ENCODE measurements around the gene CA6.
"Not testable (repeated sequence)": the region's sequence is repeated elsewhere in the genome, so short reads cannot be mapped to it uniquely, and the experiment has no call there.

The CA6 gene

GRCh38 chr1:9006956-9007615, 61.4 kb downstream of the CA6 start:
- no peak for DNase-seq

DNA sequence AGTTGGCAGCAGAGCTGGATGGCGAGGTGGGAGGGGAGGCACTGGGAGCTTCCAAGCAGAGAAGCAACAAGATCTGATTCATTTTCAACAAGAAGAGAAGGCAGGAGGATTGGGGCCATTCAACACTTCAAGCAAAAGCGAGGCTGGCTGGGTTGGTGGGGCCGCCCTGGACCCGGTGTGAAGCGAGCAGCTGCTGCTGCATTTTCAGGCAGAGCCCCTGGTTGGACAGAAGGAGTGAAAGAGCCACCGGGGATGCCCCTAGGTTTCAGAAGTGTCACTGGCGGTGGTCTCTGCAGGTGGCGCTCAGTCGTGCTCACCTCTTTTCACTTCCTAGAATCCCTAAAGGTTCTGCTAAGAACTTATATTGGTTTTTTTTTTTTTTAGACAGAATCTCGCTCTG, 62.6 kb downstream of the CA6 start:
- no peak for DNase-seq

GRCh38 chr1:9009438-9010370, 64.0 kb downstream of the CA6 start:
- no peak for DNase-seq

DNA sequence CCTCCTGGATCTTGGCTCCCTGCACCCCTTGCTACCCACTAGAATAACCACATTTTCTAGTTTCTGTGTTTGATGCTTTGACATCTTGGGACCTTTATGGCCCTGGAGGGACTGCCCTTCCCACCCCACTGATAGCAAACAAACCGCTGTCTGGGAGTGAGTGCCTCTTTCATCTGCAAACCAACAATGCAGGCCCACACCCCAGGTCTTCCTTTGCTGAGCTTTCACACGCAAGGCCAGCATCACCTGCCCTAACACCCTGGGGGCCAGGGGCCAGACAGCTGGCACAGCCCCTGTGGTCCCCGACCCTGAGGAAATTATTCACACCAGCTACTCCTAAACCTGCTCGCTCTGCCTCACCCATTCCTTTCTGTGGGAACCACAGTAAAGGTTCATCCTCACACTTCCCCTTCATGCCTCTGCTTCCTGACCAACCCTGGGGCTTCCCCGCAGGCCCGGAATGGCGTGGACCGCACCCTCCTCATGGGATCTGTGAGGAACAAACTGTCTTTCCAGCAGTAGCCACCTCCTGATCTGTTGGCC, 65.2 kb downstream of the CA6 start:
- DNase-seq = peak; percentile 34

GRCh38 chr1:9013819-9014218, 68.2 kb downstream of the CA6 start:
- no peak for DNase-seq

DNA sequence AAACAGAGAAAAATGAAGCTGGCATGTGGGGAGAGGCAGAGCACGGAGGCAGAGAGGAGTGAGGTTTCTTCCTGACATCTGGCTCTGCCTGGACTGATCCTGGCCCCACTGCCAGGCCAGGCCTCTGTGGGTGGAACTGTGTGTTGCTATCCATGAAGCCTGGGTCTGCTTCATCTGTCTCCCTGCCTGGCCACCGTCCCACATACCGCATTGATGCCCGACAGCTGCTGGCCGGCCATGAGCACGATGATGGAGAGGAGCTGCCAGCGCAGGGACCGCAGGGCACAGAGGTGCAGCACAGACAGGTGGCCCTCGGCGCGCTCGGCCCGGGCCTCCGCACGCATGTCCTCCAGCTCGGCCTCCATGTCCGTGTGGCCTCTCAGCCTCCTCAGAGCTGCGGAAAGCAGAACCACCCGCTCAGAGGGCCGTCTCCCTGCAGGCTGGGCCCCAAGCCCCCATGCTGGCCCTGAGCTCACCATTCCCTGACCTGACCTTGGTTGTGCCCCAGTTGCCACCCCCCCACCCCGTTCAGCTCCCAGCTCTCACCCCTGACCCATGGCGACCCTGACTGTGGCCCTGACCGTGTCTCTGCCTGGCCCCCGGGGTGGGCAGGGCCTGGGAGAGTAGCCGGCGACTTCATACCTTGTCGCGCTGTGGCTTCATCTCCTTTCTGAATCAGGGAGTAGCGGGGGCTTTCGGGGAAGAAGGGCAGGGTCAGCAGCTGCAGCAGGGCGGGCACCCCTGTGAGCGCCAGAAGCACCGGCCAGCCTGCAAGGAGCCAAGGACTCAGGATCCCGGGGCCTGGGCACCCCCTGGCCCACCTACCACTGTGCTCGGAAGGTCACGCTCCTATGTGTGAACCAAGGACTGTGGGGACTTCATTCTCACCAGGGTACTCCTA, 69.1 kb downstream of the CA6 start:
- DNase-seq = no peak

DNA sequence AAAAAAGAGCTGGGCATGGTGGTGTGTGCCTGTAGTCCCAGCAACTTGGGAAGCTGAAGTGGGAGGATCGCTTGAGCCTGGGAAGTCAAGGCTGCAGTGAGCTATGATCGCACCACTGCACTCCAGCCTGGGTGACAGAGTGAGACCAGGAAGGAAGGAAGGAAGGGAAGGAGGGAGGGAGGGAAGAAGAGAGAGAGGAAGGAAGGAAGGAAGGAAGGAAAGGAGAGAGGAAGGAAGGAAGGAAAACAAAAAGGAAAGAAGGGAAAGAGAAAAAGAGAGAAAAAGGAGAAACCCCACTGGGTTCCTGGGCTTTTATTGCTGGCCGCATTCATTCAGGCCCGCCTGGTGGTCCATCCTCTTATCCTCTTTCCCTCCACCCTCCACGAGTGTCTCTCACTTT, 70.8 kb downstream of the CA6 start:
- no peak for DNase-seq

- no peak for DNase-seq
Observed at GRCh38 chr1:9018333-9018732, 72.7 kb downstream of the CA6 start.

DNA sequence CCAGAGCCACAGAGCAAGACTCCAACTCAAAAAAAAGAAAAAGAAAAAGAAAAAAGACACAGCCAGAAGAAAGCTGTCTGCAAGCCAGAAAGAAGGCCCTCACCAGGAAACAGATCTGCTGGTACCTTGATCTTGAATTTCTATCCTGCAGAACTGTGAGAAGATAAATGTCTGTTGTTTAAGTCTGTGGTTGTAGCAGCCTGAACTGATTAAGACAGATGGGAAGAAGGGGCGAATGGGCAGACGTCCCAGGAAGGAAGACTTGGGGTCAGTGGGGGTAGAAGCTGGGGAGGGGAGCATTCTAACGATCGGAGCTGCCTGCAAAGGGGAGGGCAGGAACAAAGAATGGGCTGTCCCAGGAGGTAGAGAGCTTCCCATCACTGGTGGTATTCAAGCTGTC, 74.2 kb downstream of the CA6 start:
- DNase-seq = no peak

DNA sequence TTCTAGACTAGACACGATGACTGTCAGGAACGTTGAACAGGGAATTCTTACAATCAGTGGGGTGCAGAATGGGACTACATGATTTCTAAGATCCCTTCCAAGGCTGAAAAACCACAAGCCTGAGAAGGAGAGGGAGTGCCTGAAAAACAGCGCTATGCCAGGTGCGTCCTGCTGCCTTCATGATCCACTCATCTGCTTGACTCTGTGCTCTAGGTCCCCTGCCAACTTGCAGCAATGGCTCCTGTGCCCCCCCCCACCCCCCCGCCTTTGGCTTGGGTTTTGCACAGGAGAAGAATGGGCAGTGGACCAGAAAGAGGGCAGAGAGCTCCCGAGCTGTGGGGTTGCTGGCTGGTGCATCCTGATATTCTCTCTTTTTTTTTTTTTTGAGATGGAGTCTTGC, 74.6 kb downstream of the CA6 start:
- no peak for DNase-seq

- not testable (repeated sequence) for DNase-seq
Observed at GRCh38 chr1:9022026-9022738, 76.5 kb downstream of the CA6 start.

- no peak for DNase-seq
Observed at GRCh38 chr1:9022773-9023172, 77.1 kb downstream of the CA6 start.

Data from CD4-positive, alpha-beta T cell treated with Interleukin-15 for 1 hour (primary cell).